Measurements from ENCODE around the gene CEP83. TPM values are rescaled to one million over a fixed set of nuclear protein-coding genes. Genes with fewer than 3 reads are reported as not detected.

Gene CEP83
- polyA plus RNA-seq, 3 donors from 2014 or later: 2.0 to 4.4 (median 4.1) TPM

DNA sequence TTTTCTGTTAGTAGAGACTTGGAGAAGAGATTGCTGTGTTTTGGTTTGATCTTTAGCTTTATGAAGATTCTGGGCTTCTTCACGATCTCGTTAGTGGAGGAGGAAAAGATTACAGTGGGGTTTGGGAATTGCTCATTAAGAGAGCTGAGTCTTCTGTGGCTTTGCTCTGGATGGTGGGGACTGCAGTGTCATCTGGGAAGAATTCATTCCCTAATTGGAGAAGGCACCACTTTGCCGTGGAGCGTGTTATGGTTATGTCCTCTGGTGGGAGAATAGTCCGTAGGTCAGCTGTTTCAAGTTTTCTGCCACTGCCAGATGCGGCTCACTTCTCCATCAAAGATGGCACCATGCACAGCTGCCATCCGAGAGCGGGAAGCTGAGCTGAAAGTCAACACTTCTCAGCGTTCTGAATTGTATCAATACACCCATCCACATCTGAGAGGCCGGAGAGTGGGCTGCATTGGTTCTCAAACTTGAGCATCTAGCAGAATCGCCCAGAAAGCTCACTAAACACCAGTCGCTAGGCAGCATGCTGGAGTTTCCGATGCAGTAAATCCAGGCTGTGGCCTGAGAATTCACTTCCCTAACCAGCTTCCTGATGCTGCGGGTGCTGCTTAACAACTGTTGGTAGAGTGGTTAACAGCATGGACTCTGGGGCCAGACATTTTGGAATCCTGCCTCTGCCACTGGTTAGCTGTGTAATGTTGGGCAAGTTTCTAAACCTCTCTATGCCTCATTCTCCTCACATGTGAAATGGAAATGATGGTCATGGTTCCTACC is 193.5 kb downstream of the CEP83 start:
- Mint-ChIP-seq H3K27ac (peak overlapping the region; percentile 3 to 68 (median 56)), H3K9me3 (no peaks in the 10 kb centered on the region), H3K4me1 (peaks cover 77 to 95% of the 10 kb centered on the region in 2 donors), H3K4me3 (peak overlapping the region in 1 of 5 donors; percentile 74), H3K36me3 (peaks cover 14 to 20% (median 15%) of the 10 kb centered on the region in 3 donors), H3K27me3 (ENCODE audit: low read depth in 3 of 3) (peaks cover 4 to 11% (median 4%) of the 10 kb centered on the region in 3 donors)
- DNase-seq: no peak

DNA sequence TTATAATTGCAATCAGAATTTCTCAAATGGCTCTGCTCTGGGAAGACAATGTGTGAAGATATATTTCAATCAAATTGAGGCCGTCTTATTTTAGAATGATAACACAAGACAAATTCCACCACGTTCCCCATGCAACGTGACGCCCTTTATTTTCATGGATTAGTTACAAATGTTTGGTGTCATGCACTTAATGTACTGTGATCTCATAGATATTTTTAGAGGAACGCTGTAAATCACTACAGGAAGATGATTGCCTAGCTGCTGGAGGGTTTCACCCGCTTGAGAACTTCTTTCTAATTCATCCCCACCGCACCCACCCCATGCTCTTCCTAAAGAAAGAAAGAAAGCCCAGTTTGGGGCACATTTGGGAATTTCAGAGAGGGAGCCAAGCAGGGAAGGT is 194.1 kb downstream of the CEP83 start:
- Mint-ChIP-seq H3K27me3 (ENCODE audit: low read depth in 3 of 3) (peaks cover 4 to 11% (median 4%) of the 10 kb centered on the region in 3 donors), H3K9me3 (no peaks in the 10 kb centered on the region), H3K4me1 (peaks cover 75 to 95% of the 10 kb centered on the region in 2 donors), H3K36me3 (peaks cover 14 to 20% (median 15%) of the 10 kb centered on the region in 3 donors), H3K4me3 (no peak overlapping the region), H3K27ac (peak overlapping the region in 5 of 6 donors; percentile 3 to 68 (median 55))
- DNase-seq: no peak

DNA sequence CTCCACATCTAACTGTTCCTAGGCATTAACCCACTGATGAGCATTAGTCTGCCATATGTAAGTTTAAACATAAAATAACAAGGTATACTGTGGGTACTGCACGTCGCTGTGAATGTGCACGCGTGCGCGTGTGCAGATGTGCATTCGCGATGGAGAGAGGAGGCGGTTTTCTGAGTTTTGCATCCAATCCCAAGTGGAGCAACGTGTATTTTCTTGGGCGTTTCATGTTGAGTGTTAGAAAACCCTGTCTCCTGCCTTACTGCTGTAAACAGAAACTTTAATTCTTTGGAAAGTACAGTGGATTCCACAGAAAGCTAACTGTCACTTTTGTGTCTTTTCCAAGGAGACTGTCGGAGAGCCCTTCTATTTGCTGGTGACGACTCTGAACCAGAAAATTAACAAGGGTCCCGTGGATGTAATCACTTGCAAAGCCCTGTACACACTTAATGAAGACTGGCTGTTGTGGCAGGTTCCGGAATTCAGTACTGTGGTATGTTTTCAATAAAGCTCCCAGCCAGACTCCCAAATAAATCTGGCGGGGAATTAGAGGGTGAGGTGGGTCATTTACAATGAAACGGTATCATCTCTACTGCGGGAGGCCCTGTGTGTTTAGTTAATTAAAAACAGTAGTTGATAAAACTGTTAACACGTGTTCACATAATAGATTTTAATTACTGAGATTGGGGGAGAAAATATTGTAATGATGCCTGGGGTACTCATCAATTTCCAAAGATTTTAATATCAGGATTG is 194.8 kb downstream of the CEP83 start:
- H3K36me3 Mint-ChIP-seq: peaks cover 14 to 20% (median 15%) of the 10 kb centered on the region in 3 donors
- peaks cover 70 to 89% of the 10 kb centered on the region in 2 donors for H3K4me1 Mint-ChIP-seq
- H3K27ac Mint-ChIP-seq: peak overlapping the region; percentile 49 to 99 (median 75)
- H3K4me3 Mint-ChIP-seq: peak overlapping the region in 1 of 5 donors; percentile 33
- peaks cover 4 to 11% (median 4%) of the 10 kb centered on the region in 3 donors for H3K27me3 Mint-ChIP-seq (ENCODE audit: low read depth in 3 of 3)
- DNase-seq: no peak
- H3K9me3 Mint-ChIP-seq: no peaks in the 10 kb centered on the region

DNA sequence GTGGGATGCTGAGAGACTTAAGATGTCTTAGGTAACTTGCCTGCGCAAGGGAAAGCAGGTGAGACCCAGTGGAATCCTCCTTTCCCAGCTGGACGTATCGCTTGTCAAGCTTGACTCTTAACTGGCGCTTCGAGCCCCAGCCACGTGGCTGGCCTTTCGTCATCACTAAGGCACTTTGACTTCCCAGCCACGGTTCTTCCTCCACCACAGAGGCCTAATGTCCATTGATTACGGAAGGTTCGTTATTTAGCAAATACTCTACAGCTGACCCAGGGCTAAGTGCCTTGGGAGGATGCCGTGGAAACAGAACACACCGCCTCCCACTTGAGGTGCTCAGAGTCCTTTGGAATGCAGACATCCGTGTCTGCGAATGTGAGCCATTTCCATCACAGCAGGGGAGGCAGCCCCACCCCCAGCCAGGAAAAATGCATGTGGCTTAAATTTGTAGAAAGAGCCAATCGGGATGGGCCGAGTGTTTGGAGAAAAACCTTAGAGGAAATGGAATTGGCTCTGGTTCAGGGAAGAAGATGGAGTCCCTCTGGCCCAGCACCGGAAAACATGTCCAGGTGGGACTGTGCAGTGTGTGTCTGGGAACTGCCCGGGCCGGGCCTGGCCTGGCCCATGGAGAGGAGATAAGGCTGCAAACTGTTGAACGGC is 195.6 kb downstream of the CEP83 start:
- Mint-ChIP-seq H3K27ac (peak overlapping the region; percentile 92 to 99 (median 98)), H3K9me3 (no peaks in the 10 kb centered on the region), H3K27me3 (ENCODE audit: low read depth in 3 of 3) (peaks cover 4 to 11% (median 4%) of the 10 kb centered on the region in 3 donors), H3K4me3 (peak overlapping the region; percentile 91 to 97 (median 96)), H3K36me3 (peaks cover 14 to 18% (median 15%) of the 10 kb centered on the region in 3 donors), H3K4me1 (peaks cover 68 to 80% of the 10 kb centered on the region in 2 donors)
- no peak for DNase-seq

DNA sequence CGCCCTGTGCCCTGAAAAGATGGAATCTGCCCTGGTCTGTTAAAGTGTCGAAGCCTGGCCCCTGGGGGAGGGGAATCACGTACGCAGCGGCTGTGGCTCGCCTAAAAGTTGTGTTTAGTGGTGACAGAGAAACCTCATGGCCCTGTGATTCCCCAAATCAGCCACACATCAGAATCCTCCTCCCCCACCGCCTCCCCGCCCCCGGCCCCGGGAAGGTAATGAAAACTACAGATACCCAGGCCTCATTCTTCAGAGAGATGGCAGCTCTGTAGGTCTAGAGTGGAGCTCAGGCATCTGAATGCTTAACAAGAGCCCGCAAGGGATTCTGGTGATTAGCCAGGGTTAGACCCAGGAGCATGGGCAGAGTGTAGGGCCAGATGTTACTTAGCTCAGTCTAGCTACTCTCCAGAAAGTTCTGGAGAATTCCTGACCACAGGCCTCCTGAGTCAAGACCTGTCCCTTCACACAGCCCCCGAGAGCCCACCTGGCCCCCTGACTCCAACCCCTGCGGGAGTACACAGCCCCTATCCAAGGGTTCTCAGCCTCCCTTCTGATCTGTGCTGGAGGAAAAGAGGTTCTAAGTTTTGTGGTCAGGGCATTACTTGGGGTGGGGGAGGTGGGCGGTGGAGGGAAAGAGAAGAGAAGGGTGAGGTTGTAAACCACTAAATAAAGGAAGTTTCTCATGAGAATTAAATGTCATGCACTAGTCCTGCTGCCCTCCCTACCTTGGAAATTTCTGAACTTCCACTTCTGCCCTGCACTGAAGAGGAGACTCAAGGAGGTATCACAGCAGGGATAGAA is 196.5 kb downstream of the CEP83 start:
- peak overlapping the region; percentile 91 to 97 (median 96) for H3K4me3 Mint-ChIP-seq
- DNase-seq: peak; percentile 62 to 69 (median 68)
- H3K27me3 Mint-ChIP-seq (ENCODE audit: low read depth in 3 of 3): peaks cover 3 to 11% (median 4%) of the 10 kb centered on the region in 3 donors
- H3K9me3 Mint-ChIP-seq: no peaks in the 10 kb centered on the region
- peaks cover 12 to 15% (median 15%) of the 10 kb centered on the region in 3 donors for H3K36me3 Mint-ChIP-seq
- peak overlapping the region; percentile 92 to 99 (median 98) for H3K27ac Mint-ChIP-seq
- peaks cover 63 to 72% of the 10 kb centered on the region in 2 donors for H3K4me1 Mint-ChIP-seq

DNA sequence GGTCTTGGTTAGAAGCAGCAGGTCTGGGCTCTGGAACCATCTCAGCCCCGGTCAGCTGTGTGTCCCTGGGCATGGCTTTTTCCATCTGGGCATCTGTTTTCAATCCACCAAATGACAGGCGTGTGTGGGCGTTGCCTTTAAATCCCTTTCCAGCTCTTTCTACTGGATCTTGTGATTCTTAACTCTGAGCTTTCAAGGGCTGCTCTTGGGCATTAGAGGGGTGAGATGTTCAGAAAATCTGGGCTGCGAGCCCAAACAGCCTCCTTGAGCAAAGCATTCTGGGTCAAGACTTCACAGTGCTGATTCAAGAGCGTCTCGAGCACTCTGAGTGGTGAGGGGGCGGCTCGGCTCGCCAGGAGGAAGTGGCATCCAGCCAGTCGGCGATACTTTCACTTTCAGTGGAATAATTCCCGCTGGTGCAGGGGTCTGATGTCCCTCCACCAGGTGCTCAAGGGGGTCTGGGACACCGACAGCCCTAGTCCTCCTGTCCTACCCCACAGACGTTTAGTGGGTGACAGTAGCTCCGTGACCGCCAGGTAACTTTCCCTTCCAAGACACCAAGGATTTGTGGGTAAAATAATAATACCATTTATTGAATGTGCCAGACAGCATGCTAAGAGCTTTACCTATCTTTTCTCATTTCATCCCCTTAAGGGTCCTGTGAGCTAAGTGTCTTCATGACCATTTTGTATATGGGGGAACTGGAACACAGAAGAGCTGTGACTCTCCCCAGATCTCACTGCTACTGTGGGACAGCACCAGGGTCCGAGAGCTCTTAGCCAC is 197.2 kb downstream of the CEP83 start:
- H3K27me3 Mint-ChIP-seq (ENCODE audit: low read depth in 3 of 3): peaks cover 3 to 11% (median 4%) of the 10 kb centered on the region in 3 donors
- peak overlapping the region; percentile 92 to 99 (median 98) for H3K27ac Mint-ChIP-seq
- H3K4me3 Mint-ChIP-seq: peak overlapping the region; percentile 91 to 97 (median 96)
- peaks cover 11 to 15% (median 14%) of the 10 kb centered on the region in 3 donors for H3K36me3 Mint-ChIP-seq
- no peaks in the 10 kb centered on the region for H3K9me3 Mint-ChIP-seq
- peak; percentile 79 to 81 (median 81) for DNase-seq
- peaks cover 56 to 64% of the 10 kb centered on the region in 2 donors for H3K4me1 Mint-ChIP-seq

DNA sequence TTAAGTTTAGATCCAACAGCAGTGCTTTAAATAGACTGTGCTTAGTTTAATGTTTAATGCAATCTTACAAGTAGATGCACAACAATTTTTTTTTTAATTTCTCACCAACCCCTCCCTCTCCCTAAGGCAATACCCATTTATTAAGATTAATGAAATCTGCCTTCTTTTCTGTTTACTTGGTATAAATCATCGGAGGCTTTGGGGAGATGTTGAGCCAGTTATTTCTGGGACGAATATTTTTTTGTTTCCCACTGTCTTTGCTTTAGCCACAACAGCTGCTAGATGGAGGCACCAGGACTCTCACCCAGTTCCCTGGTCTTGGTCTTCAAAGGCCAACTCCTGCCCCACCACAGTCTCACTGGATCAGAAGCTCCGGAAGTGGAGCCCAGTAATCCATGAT is 197.9 kb downstream of the CEP83 start:
- no peak for DNase-seq
- Mint-ChIP-seq H3K36me3 (peaks cover 12 to 17% (median 15%) of the 10 kb centered on the region in 3 donors), H3K4me3 (peak overlapping the region; percentile 91 to 97 (median 96)), H3K27ac (peak overlapping the region; percentile 92 to 99 (median 98)), H3K9me3 (no peaks in the 10 kb centered on the region), H3K27me3 (ENCODE audit: low read depth in 3 of 3) (peaks cover 3 to 11% (median 4%) of the 10 kb centered on the region in 3 donors), H3K4me1 (peaks cover 49 to 58% of the 10 kb centered on the region in 2 donors)

DNA sequence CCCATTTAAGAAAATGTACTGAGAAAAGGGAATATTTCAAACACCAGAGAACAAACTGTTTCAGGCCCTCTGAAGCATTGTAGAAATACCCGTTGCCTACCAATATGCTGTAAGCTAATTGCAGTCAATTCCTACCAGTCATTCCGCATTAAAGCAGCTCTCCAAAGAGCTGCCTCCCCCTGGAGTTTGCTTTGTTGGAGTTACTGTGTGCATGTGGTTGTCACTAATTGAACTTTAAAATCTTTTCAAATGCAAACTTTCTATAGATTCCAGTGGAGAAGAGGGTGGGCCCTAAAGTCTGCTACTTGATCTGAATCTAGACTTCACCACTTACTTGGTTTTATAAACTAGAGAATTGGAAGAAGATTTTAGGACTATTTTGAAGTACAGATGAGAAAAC is 198.5 kb downstream of the CEP83 start:
- H3K27ac Mint-ChIP-seq: peak overlapping the region in 2 of 6 donors; percentile 21 to 97
- H3K4me3 Mint-ChIP-seq: peak overlapping the region in 2 of 5 donors; percentile 9 to 17

DNA sequence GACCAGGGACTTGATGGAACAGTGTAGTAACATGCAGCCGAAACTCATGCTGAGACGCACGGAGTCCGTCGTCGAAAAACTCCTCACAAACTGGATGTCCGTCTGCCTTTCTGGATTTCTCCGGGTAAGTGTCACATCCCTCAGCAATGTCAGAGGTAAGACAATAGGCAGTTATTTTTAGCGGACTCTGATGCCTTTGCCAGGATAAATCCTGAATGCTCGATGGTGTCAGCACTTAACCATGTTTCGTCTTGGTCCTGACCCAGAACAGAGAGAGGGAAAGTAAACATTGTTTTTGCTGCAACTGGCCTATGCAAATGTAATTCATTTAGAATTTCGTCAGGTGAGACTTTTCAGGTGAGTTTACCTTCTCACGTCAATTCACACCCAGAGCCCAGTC is 198.9 kb downstream of the CEP83 start:
- peaks cover 17 to 20% (median 20%) of the 10 kb centered on the region in 3 donors for H3K36me3 Mint-ChIP-seq
- no peak overlapping the region for H3K27ac Mint-ChIP-seq
- no peak for DNase-seq
- H3K4me1 Mint-ChIP-seq: peaks cover 38 to 47% of the 10 kb centered on the region in 2 donors
- peak overlapping the region in 3 of 5 donors; percentile 9 to 30 (median 27) for H3K4me3 Mint-ChIP-seq
- no peaks in the 10 kb centered on the region for H3K9me3 Mint-ChIP-seq
- peaks cover 3 to 11% (median 6%) of the 10 kb centered on the region in 3 donors for H3K27me3 Mint-ChIP-seq (ENCODE audit: low read depth in 3 of 3)

More for the DNA sequence above, 198.5 kb downstream of the CEP83 start:
- no peak for DNase-seq
- peaks cover 43 to 51% of the 10 kb centered on the region in 2 donors for H3K4me1 Mint-ChIP-seq
- peaks cover 17 to 20% (median 19%) of the 10 kb centered on the region in 3 donors for H3K36me3 Mint-ChIP-seq
- H3K27me3 Mint-ChIP-seq (ENCODE audit: low read depth in 3 of 3): peaks cover 3 to 11% (median 4%) of the 10 kb centered on the region in 3 donors
- H3K9me3 Mint-ChIP-seq: no peaks in the 10 kb centered on the region

DNA sequence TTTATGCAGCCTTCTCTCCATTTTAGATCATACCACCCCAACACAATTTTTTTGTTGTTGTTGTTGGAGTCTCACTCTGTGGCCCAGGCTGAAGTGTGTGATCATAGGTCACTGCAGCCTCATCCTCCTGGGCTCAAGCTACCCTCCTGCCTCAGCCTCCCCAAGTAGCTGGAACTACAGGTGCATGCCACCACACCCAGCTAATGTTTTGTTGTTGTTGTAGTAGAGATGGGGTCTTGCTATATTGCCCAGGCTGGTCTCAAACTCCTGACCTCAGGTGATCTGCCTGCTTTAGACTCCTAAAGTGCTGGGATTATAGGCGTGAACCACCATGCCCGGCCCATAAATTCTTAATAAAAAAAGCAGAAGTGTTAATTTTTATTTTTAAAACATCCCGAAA is 199.7 kb downstream of the CEP83 start:
- no peaks in the 10 kb centered on the region for H3K9me3 Mint-ChIP-seq
- peaks cover 3 to 11% (median 6%) of the 10 kb centered on the region in 3 donors for H3K27me3 Mint-ChIP-seq (ENCODE audit: low read depth in 3 of 3)
- no peak overlapping the region for H3K4me3 Mint-ChIP-seq
- peaks cover 35 to 43% of the 10 kb centered on the region in 2 donors for H3K4me1 Mint-ChIP-seq
- H3K27ac Mint-ChIP-seq: peak overlapping the region in 1 of 6 donors; percentile 19
- peaks cover 17 to 26% (median 26%) of the 10 kb centered on the region in 3 donors for H3K36me3 Mint-ChIP-seq
- DNase-seq: no peak

DNA sequence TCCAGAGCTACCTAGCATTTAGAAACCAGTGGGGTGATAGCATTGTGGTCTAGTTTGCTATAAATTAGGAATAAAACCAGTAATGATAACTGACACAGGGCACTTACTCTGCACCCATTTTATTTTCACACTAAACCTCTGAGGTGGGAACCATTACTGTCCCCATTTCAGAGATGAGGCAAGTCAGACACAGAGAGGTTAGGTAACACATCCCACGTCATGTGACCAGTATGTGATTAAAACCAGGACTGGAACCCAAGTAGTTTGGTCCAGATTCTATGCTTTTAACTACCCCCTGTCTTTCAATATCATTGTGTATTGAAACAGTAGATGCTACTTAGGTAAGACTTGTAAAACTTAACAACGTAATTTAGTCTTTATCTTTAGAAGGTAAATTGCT is 201.1 kb downstream of the CEP83 start:
- Mint-ChIP-seq H3K36me3 (peaks cover 26 to 33% (median 33%) of the 10 kb centered on the region in 3 donors), H3K27ac (no peak overlapping the region)

More for the DNA sequence above, 201.1 kb downstream of the CEP83 start:
- H3K4me1 Mint-ChIP-seq: peaks cover 22 to 30% of the 10 kb centered on the region in 2 donors
- no peak for DNase-seq
- no peak overlapping the region for H3K4me3 Mint-ChIP-seq
- H3K27me3 Mint-ChIP-seq (ENCODE audit: low read depth in 3 of 3): peaks cover 3 to 9% (median 6%) of the 10 kb centered on the region in 3 donors
- no peaks in the 10 kb centered on the region for H3K9me3 Mint-ChIP-seq

Data from immature natural killer cell (primary cell).